ENCODE results near the gene FCN3. TPM values are rescaled to one million over a fixed set of nuclear protein-coding genes. Genes with fewer than 3 reads are reported as not detected.

The FCN3 gene
- total RNA-seq, 4 donors from 2014 or later: 2.9 to 16.6 (median 10.5) TPM

GRCh38 chr1:27335506-27336422 lies 38.9 kb downstream of the FCN3 start:
- DNase-seq (ENCODE audit: extremely low spot score): no peak
- TF ChIP-seq POLR2AphosphoS5 (IDR thresholded peaks at IDR 0.05) (no peak), POLR2A (IDR thresholded peaks at IDR 0.05; ENCODE audit: low read depth) (no peak), CTCF (IDR thresholded peaks at IDR 0.05) (no peak), EP300 (IDR thresholded peaks at IDR 0.05) (no peak)
- Histone ChIP-seq H3K36me3 (peaks cover 23 to 77% (median 63%) of the 10 kb centered on the region in 4 donors), H3K9me3 (no peaks in the 10 kb centered on the region), H3K4me1 (peaks cover 0 to 19% (median 8%) of the 10 kb centered on the region in 4 donors), H3K4me3 (no peak overlapping the region), H3K27me3 (no peaks in the 10 kb centered on the region), H3K27ac (replicated peaks in 1 of 4) (no peak overlapping the region)
- intact Hi-C loops (cut with DNase I): loop anchor here (10.0 kb wide), 1 partner anchor 49 kb away; the partner anchor contains the start of gene CD164L2
- WGBS: 88% methylated on average over 16 of the region's 17 CpGs

GRCh38 chr1:27333717-27334279 lies 40.8 kb downstream of the FCN3 start:
- intact Hi-C loops (cut with DNase I): loop anchor here (10.0 kb wide), 1 partner anchor 51 kb away; the partner anchor contains the start of gene CD164L2
- DNase-seq (ENCODE audit: extremely low spot score): no peak
- no peak overlapping the region for H3K4me3 ChIP-seq
- no peak overlapping the region for H3K27ac ChIP-seq (replicated peaks in 1 of 4)
- H3K4me1 ChIP-seq: peaks cover under 1 to 21% (median 10%) of the 10 kb centered on the region in 4 donors
- peaks cover 23 to 94% (median 69%) of the 10 kb centered on the region in 4 donors for H3K36me3 ChIP-seq
- H3K9me3 ChIP-seq: no peaks in the 10 kb centered on the region
- H3K27me3 ChIP-seq: no peaks in the 10 kb centered on the region
- TF ChIP-seq POLR2AphosphoS5 (IDR thresholded peaks at IDR 0.05) (no peak), POLR2A (IDR thresholded peaks at IDR 0.05; ENCODE audit: low read depth) (no peak), CTCF (IDR thresholded peaks at IDR 0.05) (no peak), EP300 (IDR thresholded peaks at IDR 0.05) (no peak)
- 90% methylated on average over 12 of the region's 17 CpGs for WGBS

- intact Hi-C loops (cut with DNase I): loop anchor here (10.0 kb wide), 1 partner anchor 52 kb away; the partner anchor contains the start of gene CD164L2
- 80% methylated on average over 8 of the region's 11 CpGs for WGBS
- DNase-seq (ENCODE audit: extremely low spot score): no peak
Measured at GRCh38 chr1:27332536-27333281, 41.9 kb downstream of the FCN3 start.

More at GRCh38 chr1:27332536-27333281, 41.9 kb downstream of the FCN3 start:
- H3K9me3 ChIP-seq: no peaks in the 10 kb centered on the region
- no peaks in the 10 kb centered on the region for H3K27me3 ChIP-seq
- no peak overlapping the region for H3K27ac ChIP-seq (replicated peaks in 1 of 4)
- peaks cover 3 to 30% (median 19%) of the 10 kb centered on the region in 4 donors for H3K4me1 ChIP-seq
- TF ChIP-seq EP300 (IDR thresholded peaks at IDR 0.05): no peak
- no peak for TF ChIP-seq POLR2AphosphoS5 (IDR thresholded peaks at IDR 0.05)
- TF ChIP-seq CTCF (IDR thresholded peaks at IDR 0.05): peak; percentile 70 to 90 (median 71)
- TF ChIP-seq POLR2A (IDR thresholded peaks at IDR 0.05; ENCODE audit: low read depth): no peak
- no peak overlapping the region for H3K4me3 ChIP-seq
- peaks cover 23 to 95% (median 72%) of the 10 kb centered on the region in 4 donors for H3K36me3 ChIP-seq
